HepG2 (cell line): Measurements from ENCODE around the gene TPD52L2. TPM values are rescaled to one million over a fixed set of nuclear protein-coding genes. Genes with fewer than 3 reads are reported as not detected.

ENCODE experiments used
- AHR ChIP-seq: IDR thresholded peaks from 2 replicates; pipeline ENCODE4 v1.6.1; 2018; ENCODE audit warnings: missing genetic modification reagents, missing compliant biosample characterization
- PTBP1 ChIP-seq: fragments of 200-400 bp; formaldehyde crosslinking; IDR thresholded peaks from 2 replicates; pipeline ENCODE4 v1.6.1; 2018; ENCODE audit warnings: low read length, low read depth; ENCODE audit not compliant: poor library complexity, severe bottlenecking
- ZBTB21 ChIP-seq: sonication (generic); formaldehyde crosslinking; IDR thresholded peaks from 2 replicates; pipeline ENCODE4 v1.4.0; 2020; ENCODE audit warnings: missing genetic modification reagents
- ZNF788 ChIP-seq: sonication (generic); formaldehyde crosslinking; IDR thresholded peaks from 2 replicates; pipeline ENCODE4 v1.5.0; 2020; ENCODE audit warnings: mild to moderate bottlenecking, missing genetic modification reagents, borderline replicate concordance
- polyA plus RNA-seq, 8 experiments: library from polyadenylated mRNA; depleted of rRNA in 3 of 8; stranded (reverse) in 7 of 8; unstranded in 1 of 8; fragments of >200 nt; fragmentation: Illumina TruSeq in 4 of 8; extraction: Trizol in 4 of 8; gene quantifications; 2 replicates each; pipeline versions ENCODE4 v1.2.1 to v1.2.3, GENCODE V29; 2011 to 2016; ENCODE audit warnings: low read depth in 4 of 8, missing spikeins in 1 of 8, mixed read lengths in 1 of 8; ENCODE audit not compliant: insufficient read depth in 1 of 8
- total RNA-seq, 5 experiments: library from RNA; depleted of rRNA; stranded (reverse); fragments of >200 nt; fragmentation: Illumina TruSeq; extraction: Trizol; gene quantifications; 2 replicates each; pipeline ENCODE4 v1.2.3, GENCODE V29; 2016; ENCODE audit warnings: low read depth in 1 of 5
- TF ChIP-seq, protein P1 (sequence below): sonication (generic); formaldehyde crosslinking; IDR thresholded peaks from 2 replicates; pipeline ENCODE4 v1.4.0; 2020; ENCODE audit warnings: mild to moderate bottlenecking, missing genetic modification reagents
- TF ChIP-seq, protein P2 (sequence below): sonication (generic); formaldehyde crosslinking; IDR thresholded peaks from 2 replicates; pipeline ENCODE4 v1.9.0; 2021; ENCODE audit warnings: mild to moderate bottlenecking, missing genetic modification reagents
- TF ChIP-seq, protein P3 (sequence below): sonication (generic); formaldehyde crosslinking; IDR thresholded peaks from 2 replicates; pipeline ENCODE4 v1.8.1; 2023; ENCODE audit warnings: mild to moderate bottlenecking, missing genetic modification reagents

Gene TPD52L2
- total and polyA plus RNA-seq, 2 of the 13 experiments (the other 11 are each of a cell fraction or from before 2014, with no cell fraction given): 156 to 184 TPM

DNA sequence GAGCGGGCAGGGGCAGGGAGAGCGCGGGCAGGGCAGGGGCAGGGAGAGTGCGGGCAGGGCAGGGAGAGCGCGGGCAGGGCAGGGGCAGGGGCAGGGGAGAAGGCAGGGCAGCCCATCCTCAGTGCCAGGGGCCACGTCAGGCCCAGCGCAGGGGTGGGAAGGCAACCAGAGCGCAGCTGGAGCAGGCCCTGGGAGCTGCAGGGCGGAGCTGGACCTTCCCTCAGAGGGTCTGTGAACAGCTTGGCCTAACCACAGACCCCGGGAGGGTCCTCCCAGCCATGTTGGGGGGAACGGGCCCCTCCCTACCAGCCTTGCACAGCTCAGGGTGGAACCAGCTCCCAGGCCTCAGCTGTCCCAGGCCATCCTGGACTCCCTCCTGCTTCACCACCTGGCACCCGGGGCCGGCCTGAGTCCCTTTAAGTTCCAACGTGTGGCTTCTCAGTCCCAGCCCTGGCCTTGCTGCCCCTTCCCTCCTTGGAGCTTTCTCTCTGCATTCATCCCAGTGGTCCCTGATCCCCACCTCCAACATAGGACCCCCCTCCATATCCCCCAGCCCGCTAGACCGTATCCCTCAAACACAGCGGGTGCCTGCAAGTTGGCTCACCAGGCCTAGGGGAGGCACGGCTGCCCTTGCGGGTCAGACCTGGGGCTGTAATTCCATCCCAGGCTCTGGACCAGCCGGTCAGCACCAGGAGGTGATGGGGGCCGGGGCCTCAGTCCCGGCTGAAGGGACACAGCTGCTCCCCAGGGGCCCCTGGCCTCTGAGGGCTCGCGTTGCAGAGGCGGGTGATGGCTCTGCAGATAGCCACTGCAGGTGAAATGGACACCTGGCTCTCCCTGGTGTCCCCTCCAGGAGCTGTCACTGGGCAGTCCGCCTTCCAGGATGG lies 28.4 kb upstream of the TPD52L2 start (continued):
- TF ChIP-seq, protein P1, sequence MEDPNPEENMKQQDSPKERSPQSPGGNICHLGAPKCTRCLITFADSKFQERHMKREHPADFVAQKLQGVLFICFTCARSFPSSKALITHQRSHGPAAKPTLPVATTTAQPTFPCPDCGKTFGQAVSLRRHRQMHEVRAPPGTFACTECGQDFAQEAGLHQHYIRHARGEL (CRISPR knock-in tag): 0 out of 2 replicates have a peak, but pooled peaks have one; percentile 45
- no peak for TF ChIP-seq ZBTB21 (CRISPR knock-in tag)
- TF ChIP-seq AHR (CRISPR knock-in tag): 0 out of 2 replicates have a peak, but pooled peaks have one; percentile 1
- TF ChIP-seq, protein P2, sequence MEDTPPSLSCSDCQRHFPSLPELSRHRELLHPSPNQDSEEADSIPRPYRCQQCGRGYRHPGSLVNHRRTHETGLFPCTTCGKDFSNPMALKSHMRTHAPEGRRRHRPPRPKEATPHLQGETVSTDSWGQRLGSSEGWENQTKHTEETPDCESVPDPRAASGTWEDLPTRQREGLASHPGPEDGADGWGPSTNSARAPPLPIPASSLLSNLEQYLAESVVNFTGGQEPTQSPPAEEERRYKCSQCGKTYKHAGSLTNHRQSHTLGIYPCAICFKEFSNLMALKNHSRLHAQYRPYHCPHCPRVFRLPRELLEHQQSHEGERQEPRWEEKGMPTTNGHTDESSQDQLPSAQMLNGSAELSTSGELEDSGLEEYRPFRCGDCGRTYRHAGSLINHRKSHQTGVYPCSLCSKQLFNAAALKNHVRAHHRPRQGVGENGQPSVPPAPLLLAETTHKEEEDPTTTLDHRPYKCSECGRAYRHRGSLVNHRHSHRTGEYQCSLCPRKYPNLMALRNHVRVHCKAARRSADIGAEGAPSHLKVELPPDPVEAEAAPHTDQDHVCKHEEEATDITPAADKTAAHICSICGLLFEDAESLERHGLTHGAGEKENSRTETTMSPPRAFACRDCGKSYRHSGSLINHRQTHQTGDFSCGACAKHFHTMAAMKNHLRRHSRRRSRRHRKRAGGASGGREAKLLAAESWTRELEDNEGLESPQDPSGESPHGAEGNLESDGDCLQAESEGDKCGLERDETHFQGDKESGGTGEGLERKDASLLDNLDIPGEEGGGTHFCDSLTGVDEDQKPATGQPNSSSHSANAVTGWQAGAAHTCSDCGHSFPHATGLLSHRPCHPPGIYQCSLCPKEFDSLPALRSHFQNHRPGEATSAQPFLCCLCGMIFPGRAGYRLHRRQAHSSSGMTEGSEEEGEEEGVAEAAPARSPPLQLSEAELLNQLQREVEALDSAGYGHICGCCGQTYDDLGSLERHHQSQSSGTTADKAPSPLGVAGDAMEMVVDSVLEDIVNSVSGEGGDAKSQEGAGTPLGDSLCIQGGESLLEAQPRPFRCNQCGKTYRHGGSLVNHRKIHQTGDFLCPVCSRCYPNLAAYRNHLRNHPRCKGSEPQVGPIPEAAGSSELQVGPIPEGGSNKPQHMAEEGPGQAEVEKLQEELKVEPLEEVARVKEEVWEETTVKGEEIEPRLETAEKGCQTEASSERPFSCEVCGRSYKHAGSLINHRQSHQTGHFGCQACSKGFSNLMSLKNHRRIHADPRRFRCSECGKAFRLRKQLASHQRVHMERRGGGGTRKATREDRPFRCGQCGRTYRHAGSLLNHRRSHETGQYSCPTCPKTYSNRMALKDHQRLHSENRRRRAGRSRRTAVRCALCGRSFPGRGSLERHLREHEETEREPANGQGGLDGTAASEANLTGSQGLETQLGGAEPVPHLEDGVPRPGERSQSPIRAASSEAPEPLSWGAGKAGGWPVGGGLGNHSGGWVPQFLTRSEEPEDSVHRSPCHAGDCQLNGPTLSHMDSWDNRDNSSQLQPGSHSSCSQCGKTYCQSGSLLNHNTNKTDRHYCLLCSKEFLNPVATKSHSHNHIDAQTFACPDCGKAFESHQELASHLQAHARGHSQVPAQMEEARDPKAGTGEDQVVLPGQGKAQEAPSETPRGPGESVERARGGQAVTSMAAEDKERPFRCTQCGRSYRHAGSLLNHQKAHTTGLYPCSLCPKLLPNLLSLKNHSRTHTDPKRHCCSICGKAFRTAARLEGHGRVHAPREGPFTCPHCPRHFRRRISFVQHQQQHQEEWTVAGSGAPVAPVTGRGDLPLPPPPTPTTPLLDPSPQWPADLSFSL (CRISPR knock-in tag): no peak
- no peak for TF ChIP-seq ZNF788
- TF ChIP-seq, protein P3, sequence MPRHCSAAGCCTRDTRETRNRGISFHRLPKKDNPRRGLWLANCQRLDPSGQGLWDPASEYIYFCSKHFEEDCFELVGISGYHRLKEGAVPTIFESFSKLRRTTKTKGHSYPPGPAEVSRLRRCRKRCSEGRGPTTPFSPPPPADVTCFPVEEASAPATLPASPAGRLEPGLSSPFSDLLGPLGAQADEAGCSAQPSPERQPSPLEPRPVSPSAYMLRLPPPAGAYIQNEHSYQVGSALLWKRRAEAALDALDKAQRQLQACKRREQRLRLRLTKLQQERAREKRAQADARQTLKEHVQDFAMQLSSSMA (CRISPR knock-in tag): no peak
- TF ChIP-seq PTBP1: no peak
